H1 (cell line): Measurements from ENCODE around the gene SLC27A6. TPM values are rescaled to one million over a fixed set of nuclear protein-coding genes. Genes with fewer than 3 reads are reported as not detected.

ENCODE experiments used
- FOSL1 ChIP-seq: IDR thresholded peaks from 2 replicates; pipeline ENCODE4 v1.6.1; 2011; ENCODE audit warnings: mild to moderate bottlenecking, low read depth, low read length, moderate library complexity; ENCODE audit not compliant: insufficient read depth
- polyA plus RNA-seq, 7 experiments: library from polyadenylated mRNA; depleted of rRNA in 3 of 7; stranded (reverse) in 5 of 7; unstranded in 2 of 7; fragments of >200 nt in 5 of 7; fragments of 200-250 nt in 2 of 7; gene quantifications; 1 replicate in 5 of 7; 2 replicates in 1 of 7; 4 replicates in 1 of 7; pipeline versions ENCODE4 v1.2.1 to v1.2.3, GENCODE V29; 2011 to 2013; ENCODE audit warnings: missing spikeins in 2 of 7, mixed read lengths in 2 of 7
- total RNA-seq: library from RNA; stranded (reverse); fragmentation: NEBNext Ultra II Directional; extraction: Animal tissue kit (Norgen Biotek cat#: 25700); gene quantifications from 2 replicates; pipeline ENCODE4 v1.2.1, GENCODE V29; 2021

SLC27A6 gene
- total and polyA plus RNA-seq, 2 of the 8 experiments (the other 6 are each of a cell fraction or from before 2014, with no cell fraction given) = 4.0 to 4.7 TPM

DNA sequence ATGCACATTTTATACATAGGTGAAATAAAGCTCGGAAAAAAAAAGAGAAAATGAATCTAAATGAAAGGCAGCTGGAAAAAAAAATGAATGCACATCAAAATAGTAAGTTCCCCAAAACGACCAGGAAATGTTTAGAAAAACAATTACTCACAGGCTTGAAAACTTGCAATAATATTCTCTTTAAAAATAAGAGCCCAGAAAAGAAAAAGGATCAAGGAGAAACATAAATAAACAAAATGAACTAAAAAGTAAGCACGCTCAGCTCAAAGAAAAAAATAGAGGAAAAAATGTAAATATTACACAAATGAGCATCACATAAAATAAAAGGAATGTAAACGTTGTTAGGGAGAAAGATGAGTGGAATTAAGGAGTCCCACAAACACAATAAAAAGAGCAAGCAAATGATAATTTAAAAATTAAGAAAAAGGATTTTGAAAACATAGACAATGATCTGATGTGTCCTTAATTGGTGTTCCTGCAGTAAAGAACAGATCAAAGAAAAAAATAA is 54.2 kb downstream of the SLC27A6 start (continued):
- no peak for TF ChIP-seq FOSL1
